HG03280 (cell line): Measurements from ENCODE around the gene ZNF341.

Source experiments
- ATAC-seq: cut with Tn5 transposase; IDR thresholded peaks from one replicate; pipeline ENCODE4 v1.9.1; 2021; ENCODE audit warnings: mild to moderate bottlenecking, moderate library complexity; ENCODE audit not compliant: unreplicated experiment

The ZNF341 gene

DNA sequence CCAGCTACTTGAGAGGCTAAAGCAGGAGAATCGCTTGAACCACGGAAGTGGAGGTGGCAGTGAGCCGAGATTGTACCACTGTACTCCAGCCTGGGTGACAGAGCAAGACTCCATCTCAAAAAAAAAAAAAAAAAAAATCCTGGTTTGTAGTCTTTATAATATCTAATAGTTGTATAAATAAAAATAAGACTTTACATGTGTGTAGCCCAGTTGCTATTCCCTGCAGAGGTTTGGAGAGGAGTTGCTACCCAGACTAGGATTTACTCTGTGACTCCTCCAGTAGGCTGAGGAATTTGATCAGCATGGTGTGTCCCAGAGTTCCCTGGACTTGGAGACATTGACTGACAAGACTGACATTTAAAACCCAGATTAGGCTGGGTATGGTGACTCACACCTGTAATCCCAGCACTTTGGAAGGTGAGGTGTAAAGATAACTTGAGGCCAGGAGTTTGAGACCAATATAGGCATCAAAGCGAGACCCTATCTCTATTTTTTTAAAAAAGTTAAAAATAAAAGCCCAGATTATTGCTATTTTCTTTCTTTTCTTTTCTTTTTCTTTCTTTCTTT is 89.6 kb downstream of the ZNF341 start:
- no peak for ATAC-seq

DNA sequence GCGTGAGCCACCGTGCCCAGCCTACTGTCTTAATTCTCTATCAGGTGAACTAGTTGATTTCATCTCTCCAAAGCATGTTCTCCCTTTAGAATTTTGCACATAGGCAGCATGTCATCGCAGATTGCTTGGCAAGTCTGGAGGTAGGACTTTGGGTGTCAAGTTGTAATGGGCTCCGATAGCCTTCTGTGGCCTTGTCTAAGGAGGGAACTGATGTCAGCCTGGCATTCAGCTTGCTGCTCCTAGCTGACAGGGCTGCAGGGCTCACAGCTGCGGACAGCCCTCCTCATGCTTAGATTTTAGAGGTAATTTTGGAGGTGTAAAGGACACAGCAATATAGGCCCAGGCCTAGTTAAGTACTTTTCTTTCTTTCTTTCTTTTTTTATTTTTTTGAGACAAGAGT is 90.6 kb downstream of the ZNF341 start:
- ATAC-seq = no peak

DNA sequence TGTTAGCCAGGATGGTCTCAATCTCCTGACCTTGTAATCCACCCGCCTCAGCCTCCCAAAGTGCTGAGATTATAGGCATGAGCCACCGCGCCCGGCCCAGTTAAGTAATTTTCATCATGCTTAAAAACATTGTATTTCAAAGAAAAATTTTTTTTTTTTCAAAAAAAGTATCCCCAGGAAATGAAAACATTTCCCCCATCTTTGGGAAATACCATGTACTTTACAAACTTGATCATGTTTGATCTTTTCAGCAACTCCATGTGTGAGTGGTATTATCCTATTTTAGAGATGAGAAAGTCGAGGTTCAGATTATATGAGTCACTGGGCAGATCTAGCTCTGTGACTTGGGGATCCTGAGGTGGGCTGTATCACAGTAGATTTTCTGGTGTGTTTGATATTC is 91.2 kb downstream of the ZNF341 start:
- ATAC-seq = no peak

DNA sequence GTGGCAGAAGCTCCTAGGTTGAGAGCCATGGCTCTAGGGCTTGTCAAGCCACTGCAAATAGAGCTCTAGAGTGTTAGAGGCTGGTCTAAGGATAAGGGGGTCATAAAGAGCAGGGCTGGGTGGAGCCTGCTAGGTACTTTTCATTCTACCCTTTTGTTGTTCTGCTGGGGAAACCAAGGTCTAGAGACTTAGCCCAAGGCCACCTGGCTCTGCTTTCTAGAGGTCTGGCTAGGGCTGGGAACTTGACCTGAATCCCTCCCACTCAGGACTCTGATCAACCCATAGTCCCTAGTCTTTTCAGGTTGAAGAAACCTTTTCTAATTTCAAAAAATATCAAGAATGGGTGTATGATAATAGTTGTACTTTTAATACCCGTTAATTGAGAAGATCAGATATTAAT is 93.1 kb downstream of the ZNF341 start:
- no peak for ATAC-seq

DNA sequence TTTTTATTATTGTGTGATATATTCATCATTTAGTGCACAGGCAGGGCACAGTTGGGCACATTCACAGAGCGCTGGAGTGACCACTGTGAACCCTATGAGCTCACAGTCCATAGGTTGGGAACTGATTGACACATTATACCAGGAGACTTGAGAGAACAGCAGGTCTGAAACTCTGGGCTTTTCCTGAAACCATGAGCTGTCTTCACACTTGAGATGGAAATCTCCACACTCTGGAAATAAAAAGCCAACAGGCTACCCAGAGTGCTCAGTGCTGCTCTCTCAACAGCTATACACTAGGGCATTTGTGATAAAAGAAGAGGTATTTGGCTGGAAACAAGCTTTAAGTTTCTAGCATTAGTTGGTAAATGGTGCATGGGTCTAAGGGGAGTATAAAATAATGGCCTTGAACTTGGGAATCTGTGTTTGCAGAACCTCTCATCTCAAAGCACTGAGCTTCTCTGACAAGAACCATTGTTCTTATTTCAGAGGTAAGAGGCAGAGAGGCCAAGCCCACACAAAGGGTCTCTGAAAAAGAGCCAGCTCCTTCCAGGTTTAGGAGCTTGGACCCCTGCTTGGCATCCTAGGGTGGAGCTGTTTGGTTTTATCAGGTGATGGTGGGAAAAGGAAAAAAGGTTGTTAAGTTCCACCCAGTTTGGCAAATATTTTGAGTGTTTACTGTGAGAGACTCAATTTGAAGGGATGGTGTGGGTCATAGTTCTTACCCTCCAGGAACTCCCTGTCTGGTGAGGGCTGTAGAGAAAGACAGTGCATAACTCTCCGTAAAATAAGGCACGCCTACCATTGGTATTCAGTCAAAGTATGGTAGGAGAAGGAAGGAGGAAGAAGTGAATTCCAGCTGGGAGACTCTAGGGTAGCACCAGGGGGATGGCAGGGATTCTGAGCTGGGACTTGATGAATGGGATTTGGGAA is 93.8 kb downstream of the ZNF341 start:
- ATAC-seq = no peak

DNA sequence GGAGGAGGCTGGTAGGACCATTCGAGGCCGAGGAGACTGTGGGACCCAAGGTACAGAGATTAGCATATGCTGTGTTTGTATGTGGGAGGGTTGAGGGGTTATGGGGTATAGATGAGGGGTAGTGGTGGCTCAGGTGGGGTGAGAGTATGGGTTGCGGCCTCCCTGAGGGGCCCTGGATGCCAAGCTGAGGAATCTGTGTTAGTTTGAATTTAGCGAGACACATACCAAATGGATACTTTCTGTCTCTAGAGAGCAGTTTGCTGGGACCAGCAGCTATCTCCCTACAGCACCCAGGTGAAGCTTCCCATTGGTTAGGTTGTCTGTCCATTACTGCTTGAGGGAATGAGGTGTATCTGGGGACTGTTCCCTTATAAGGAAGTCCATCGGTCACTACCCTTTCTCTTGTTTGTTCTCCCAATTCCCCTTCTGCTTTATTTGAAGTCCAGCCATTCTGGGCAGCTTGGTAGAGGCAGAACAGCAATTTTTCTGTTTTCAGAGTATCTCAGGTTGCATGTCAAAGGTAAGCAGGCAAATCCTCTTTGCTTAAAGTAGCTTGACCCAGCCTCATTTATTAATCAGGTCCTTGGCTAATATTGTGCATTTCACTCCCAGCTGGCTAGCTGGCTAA is 94.6 kb downstream of the ZNF341 start:
- no peak for ATAC-seq

DNA sequence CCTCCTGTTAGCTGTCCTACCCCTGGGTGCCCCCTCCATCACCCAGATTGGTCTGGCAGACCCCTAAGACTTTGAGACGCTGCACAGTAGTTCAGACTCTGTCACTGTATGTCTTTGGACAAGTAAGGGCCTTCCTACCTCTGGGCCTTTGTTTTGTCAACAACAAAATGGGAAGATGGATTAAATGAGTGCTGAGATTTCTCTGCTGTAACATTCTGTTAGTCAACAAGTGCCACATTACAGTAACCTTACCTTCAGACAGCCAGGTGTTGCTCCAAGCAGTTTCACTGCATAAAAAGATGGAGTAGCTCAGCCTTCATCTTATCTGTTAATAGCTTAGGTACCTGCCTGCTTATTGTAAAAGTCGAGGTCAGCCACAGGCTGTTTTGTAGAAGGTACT is 95.3 kb downstream of the ZNF341 start:
- no peak for ATAC-seq

DNA sequence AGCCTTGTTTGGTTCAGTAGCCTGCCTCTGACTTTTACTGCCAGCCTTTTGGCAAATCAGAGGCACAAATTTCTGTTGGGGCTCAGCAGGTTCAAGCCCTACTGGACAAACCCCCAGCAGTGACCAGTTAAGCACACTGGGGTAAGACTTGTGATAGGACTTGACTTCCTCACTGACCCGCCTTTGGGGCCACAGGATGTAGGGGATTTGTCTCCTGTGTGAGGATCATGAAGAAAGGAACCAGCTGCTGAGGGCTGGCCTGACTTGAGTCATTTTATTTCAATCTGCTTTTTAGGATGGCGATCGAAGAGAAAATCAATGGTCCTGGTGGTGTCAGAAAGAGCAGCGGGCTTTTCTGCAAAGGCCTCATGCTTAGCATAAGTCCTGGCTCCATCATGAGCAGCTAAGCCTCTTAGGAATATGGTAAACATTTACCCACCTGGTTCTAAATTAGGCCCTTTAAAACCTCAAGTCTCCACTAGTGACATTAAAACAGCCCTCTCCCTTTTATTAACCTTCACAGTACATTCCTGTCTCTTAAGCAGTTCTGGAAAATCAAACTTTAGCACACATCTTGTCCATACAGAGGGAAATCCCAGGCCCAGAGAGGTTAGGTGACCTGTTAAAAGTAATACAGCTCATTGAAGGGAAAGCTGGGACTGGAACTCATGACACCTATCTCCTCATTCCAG is 96.0 kb downstream of the ZNF341 start:
- no peak for ATAC-seq

DNA sequence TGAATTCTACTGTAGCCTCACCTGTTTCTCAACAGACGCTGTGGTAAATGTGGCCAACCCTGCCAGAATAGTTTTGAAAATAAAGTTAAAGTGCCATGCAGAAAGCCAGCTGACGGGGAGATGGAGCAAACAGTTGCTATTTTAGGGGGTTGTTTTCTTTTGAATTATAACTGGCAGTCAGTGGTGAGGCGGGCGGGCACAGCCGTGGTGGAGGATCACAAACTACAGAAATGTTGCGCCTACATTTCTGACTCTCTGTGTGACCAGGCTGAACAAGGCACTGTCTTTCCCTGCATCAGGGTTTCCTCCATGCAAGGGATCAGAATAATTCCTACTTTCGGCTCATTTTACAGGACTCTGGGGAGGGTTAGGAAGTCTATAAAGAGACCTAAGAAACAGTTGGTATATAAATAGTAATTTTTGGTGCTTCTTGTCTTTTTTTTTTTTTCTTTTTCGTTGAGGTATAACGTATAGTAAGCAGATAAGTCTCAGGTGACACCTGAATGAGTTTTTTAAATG is 96.6 kb downstream of the ZNF341 start:
- ATAC-seq = no peak

DNA sequence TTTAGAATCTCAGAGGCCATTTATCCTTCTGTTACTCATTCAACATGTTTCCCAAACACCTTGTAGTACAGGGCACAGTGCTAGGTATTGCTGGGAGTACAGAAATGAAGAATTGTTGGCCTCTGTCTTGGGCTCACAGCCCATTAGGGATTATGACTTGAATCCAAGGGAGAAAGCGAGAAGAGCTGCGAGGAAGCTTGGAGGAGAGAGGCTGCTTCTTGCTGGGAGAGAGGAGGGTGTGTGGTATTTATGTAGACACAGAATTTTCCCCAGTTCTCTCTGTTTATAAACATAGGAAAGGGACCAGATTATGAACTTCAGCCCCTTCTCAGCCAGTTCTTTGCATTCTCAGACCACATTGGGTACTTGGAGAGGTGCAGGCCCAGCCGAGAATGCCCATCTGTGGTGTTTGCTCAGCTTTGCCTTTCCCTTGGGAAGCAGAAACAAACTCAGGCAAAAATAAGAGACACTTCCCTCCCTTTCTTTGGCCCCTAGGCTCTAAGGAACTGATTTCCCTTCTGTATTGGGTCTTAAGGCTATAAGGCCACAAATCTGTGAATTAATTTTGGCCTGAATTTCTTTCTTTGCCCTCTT is 97.3 kb downstream of the ZNF341 start:
- no peak for ATAC-seq

DNA sequence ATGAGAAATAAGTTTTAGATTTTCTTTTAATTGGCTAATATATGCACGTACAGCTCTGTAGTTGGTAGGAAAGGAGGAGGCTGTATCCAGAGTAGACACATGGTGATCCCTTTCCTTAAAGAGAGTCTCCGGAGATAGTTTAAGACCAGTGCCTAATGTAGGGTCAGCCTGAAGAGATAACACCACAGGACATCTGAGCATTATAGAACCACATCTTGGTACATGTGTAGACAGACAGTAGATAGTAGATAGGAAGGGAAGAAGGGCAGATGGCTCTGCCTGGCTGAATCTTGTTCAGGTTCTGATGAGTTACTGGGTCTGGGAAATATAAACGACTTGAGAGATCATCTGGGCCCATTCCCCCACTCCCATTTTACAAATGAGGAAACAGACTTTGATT is 97.8 kb downstream of the ZNF341 start:
- ATAC-seq = no peak

DNA sequence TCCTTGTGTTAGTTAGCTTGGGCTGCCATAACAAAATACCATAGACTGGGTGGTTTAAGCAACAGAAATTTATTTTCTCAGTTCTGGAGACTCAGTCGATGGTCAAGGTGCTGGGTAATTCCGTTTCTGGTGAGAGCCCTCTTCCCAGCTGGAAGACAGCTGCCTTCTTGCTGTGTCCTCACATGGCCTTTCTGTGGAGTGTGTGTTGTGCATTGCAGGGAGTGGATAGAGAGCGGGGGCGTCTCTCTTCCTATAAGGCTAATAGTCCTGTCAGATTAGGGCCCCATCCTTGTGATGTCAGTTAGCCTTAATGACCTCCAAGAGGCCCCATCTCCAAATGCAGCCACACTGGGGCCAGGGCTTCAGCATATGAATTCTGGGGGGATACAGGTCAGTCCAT is 98.6 kb downstream of the ZNF341 start:
- no peak for ATAC-seq

DNA sequence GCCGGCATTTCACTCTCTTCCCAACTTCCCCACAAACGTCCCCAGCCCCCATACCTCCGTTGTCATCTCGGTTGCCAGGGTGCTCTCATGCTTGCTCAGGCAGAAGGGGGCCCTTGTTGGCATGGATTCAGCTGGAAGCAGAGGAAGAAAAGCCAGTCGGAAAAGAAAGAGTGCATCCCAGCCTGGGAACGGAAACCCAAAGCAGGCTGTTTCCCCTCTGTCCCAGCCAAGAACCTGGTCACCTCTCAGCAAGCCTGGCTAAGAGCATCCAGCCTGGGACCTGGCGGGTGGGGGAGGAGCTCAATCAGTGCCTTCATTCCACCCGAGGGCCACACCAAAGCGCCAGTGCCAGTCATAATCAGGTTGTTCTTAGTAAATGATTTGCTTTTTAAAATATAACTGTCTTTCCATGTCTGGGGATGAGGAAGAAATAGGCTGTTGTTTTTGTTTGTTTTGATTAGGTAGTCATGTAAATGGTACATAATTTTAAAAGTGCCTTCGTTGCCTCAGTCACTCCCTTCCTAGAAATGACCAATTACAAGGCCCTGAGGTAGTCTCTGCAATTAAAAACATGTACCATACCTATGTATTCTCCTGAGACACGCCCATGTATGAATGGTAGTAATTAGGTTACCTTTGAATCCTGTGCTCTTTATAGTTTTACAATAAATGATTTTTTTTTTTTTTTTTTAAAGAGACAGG is 100.5 kb downstream of the ZNF341 start:
- ATAC-seq = no peak

DNA sequence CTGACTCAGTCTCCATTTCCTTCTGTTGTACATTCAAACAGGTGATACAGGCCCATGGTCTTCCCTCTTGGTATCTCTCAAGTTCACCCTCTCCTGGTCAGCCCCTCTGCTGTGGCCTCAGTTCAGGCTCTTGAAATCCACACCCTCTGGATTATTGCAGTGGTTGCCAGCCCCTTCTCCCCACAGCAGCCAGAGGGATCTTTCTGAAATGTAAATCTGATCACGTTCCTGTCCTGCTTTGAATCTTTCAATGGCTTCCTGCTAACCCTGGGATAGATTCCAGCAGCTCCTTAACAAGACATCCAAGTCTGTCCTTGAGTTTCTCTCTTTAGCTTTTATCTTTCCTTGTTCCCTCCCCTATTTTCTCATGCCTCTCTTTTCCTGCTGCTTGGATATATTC is 101.5 kb downstream of the ZNF341 start:
- no peak for ATAC-seq

DNA sequence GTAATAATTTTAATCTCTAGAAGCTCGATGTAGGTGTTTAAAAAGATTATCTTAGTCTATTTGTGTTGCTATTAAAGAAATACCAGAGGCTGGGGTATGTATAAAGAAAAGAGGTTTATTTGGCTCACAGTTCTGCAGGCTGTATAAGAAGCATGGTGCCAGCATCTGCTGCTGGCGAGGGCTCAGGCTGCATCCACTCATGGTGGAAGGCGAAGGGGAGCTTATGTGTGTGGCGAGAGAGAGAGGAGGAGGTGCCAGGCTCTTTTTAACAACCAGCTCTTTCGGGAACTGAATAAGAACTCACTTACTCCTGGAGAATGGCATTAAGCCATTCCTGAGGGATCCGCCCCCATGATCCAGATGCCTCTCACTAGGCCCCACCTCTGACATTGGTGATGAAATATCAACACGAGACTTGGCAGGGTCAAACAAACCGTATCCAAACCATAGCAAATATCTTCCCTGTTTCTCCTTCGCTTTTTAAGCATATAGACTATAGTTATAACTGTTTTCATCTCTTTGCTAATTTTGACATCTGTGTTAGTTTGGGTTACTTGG is 103.9 kb downstream of the ZNF341 start:
- ATAC-seq = no peak

DNA sequence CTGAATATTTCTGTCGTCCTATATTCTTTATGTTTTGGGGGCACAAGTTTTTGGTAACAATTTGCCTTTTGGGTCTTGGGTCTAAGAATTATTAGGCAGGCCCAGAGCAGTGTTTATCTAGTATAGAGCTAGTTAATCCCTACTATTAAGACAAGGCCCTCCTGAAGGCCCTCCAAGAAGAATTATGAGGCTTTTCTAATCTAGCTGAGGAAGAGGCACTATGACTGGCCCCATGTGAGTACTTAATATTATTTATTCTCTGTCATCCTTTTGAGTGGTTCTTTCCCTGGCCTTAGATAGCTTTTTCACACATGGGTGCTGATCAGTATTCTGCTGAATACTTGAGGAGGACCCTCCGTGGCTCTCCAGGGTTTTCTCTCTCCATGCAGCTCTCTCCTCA is 104.5 kb downstream of the ZNF341 start:
- ATAC-seq = no peak

DNA sequence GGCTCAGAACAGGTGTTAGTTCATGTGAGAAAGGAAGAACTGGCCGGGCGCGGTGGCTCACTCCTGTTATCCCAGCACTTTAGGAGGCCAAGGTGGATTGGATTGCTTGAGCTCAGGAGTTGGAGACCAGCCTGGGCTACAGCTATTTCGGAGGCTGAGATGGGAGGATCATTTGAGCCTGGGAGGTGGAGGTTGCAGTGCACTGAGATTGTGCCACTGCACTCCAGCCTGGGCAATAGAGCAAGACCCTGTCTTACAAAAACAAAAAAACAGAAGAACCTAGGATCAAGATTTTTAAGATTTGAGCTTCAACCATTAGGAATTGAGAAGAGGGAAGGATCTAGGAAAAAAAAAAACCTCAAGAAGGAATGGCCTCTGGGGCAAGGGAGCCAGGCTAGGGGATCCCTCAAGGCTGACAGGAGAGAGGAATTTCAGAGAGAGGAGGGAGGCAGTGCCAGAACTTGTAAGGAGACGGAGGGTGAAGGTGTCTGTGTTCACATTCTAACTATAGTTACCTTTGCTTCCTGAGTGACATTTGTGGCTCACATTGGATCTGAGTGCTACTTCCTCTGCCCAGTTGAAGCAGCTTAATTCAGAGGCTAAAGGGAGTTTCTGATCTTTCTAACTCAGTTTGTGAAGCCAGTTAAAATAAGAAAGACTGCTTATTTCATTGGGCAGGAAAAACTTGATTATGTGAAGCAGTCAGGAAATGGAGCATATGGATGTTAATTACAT is 105.5 kb downstream of the ZNF341 start:
- no peak for ATAC-seq

DNA sequence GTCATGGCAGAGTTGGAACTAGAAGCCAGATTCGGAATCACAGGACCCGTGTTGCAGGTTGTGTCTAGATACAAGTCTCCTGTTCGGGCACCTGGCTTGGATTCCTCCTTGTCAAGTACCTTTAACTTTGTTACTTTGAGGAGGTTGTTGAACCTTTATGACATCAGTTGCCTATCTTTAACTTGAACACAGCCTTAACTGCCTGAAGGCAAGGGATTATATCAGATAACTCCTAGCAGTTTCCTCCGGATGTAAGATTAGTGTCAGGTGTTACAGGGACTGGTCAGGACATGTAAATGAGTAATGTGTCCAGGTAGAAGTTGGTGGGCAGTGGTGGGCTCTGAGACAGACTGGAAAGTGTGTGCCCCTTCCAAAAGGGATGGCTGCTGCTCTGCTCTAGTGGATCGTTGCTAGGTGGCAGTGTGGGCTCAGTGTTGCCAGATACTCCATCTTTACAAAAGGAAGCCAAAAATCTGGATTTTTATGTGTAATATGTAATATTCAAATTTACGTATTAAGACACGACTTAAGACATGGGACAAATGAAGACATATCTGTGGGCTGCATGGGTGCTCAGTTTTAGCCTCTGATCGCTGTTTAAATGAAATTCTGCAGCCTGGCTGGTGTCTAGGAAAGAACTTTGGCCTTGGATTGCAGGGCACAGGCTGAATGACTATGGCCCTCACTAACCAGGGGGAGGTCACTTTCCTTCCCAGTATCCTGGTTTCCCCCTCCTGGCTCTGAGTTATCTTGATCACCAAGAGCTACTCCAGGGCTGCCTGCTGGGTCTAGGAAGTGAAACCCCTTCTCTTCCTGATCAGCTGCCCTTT is 106.5 kb downstream of the ZNF341 start:
- ATAC-seq = no peak
